SK-N-SH treated with all-trans-retinoic acid at 6 μM for 48 hours (cell line): ENCODE data around the gene GMPR2.

Experiments used
- ATAC-seq: fragments of 200-7000 bp; cut with Tn5 transposase; 3 replicates; pipeline ENCODE4 v1.9.1; 2020; ENCODE audit warnings: mild to moderate bottlenecking, moderate library complexity
- ARNTL ChIP-seq: fragments of 450-650 bp; formaldehyde crosslinking; IDR thresholded peaks from 2 replicates; pipeline ENCODE4 v1.5.0; 2020; ENCODE audit warnings: low read depth, mild to moderate bottlenecking, moderate library complexity, borderline replicate concordance
- BACH2 ChIP-seq: fragments of 250-450 bp; sonication (Bioruptor Pico); IDR thresholded peaks from 2 replicates; pipeline ENCODE4 v1.9.0; 2021; ENCODE audit warnings: mild to moderate bottlenecking, borderline replicate concordance
- CREB5 ChIP-seq: fragments of 250-450 bp; sonication (Bioruptor Pico); IDR thresholded peaks from 2 replicates; pipeline ENCODE4 v1.5.1; 2020; ENCODE audit warnings: low read depth, mild to moderate bottlenecking, moderate library complexity
- CSDC2 ChIP-seq: fragments of 250-450 bp; sonication (Bioruptor Pico); IDR thresholded peaks from 2 replicates; pipeline ENCODE4 v1.5.0; 2020; ENCODE audit warnings: mild to moderate bottlenecking, moderate library complexity
- CSRNP3 ChIP-seq: fragments of 250-450 bp; sonication (Bioruptor Pico); IDR thresholded peaks from 2 replicates; pipeline ENCODE4 v1.5.1; 2021; ENCODE audit warnings: mild to moderate bottlenecking, moderate library complexity
- ESRRG ChIP-seq: fragments of 250-450 bp; sonication (Bioruptor Pico); IDR thresholded peaks from 2 replicates; pipeline ENCODE4 v1.6.1; 2021; ENCODE audit warnings: mild to moderate bottlenecking
- GLIS3 ChIP-seq: fragments of 250-450 bp; sonication (Bioruptor Pico); IDR thresholded peaks from 2 replicates; pipeline ENCODE4 v1.5.0; 2020; ENCODE audit warnings: mild to moderate bottlenecking, moderate library complexity
- ISL1 ChIP-seq: fragments of 250-450 bp; sonication (Bioruptor Pico); IDR thresholded peaks from 2 replicates; pipeline ENCODE4 v2.1.2; 2022; ENCODE audit warnings: mild to moderate bottlenecking, moderate library complexity
- OSR1 ChIP-seq: fragments of 250-450 bp; sonication (Bioruptor Pico); IDR thresholded peaks from 2 replicates; pipeline ENCODE4 v1.8.0; 2022; ENCODE audit warnings: moderate library complexity, mild to moderate bottlenecking, inconsistent platforms
- PATZ1 ChIP-seq: fragments of 250-450 bp; sonication (Bioruptor Pico); IDR thresholded peaks from 2 replicates; pipeline ENCODE4 v1.8.0; 2020; ENCODE audit warnings: mild to moderate bottlenecking, moderate library complexity, borderline replicate concordance
- POU6F1 ChIP-seq: fragments of 250-450 bp; sonication (Bioruptor Pico); IDR thresholded peaks from 2 replicates; pipeline ENCODE4 v1.8.0; 2021; ENCODE audit warnings: low read depth, mild to moderate bottlenecking, moderate library complexity, borderline replicate concordance
- PPARA ChIP-seq: fragments of 250-450 bp; sonication (Bioruptor Pico); IDR thresholded peaks from 2 replicates; pipeline ENCODE4 v1.5.0; 2020; ENCODE audit warnings: mild to moderate bottlenecking, borderline replicate concordance
- RARB ChIP-seq: fragments of 250-450 bp; sonication (Bioruptor Pico); IDR thresholded peaks from 2 replicates; pipeline ENCODE4 v1.8.0; 2021; ENCODE audit warnings: mild to moderate bottlenecking, moderate library complexity
- SNAI2 ChIP-seq: fragments of 250-450 bp; sonication (Bioruptor Pico); IDR thresholded peaks from 2 replicates; pipeline ENCODE4 v1.5.0; 2020; ENCODE audit warnings: mild to moderate bottlenecking, moderate library complexity
- TCF4 ChIP-seq: fragments of 250-450 bp; sonication (Bioruptor Pico); IDR thresholded peaks from 2 replicates; pipeline ENCODE4 v1.8.0; 2021; ENCODE audit warnings: mild to moderate bottlenecking, moderate library complexity, borderline replicate concordance
- TOX ChIP-seq: fragments of 250-450 bp; sonication (Bioruptor Pico); IDR thresholded peaks from 2 replicates; pipeline ENCODE4 v1.8.0; 2021; ENCODE audit warnings: mild to moderate bottlenecking, moderate library complexity, borderline replicate concordance
- TSHZ2 ChIP-seq: fragments of 250-450 bp; sonication (Bioruptor Pico); IDR thresholded peaks from 2 replicates; pipeline ENCODE4 v1.5.0; 2020; ENCODE audit warnings: mild to moderate bottlenecking, moderate library complexity
- ZC3H10 ChIP-seq: fragments of 250-450 bp; sonication (Bioruptor Pico); IDR thresholded peaks from 2 replicates; pipeline ENCODE4 v1.5.1; 2021; ENCODE audit warnings: mild to moderate bottlenecking, moderate library complexity
- ZFP3 ChIP-seq: fragments of 250-450 bp; sonication (Bioruptor Pico); IDR thresholded peaks from 2 replicates; pipeline ENCODE4 v1.5.0; 2020; ENCODE audit warnings: mild to moderate bottlenecking, moderate library complexity
- ZFP30 ChIP-seq: fragments of 450-650 bp; formaldehyde crosslinking; IDR thresholded peaks from 2 replicates; pipeline ENCODE4 v1.5.0; 2022; ENCODE audit warnings: mild to moderate bottlenecking, moderate library complexity
- ZNF565 ChIP-seq: fragments of 450-650 bp; formaldehyde crosslinking; conservative IDR thresholded peaks from 2 replicates; pipeline ENCODE4 v1.5.0; 2020; ENCODE audit warnings: low read depth, mild to moderate bottlenecking, moderate library complexity
- ZNF70 ChIP-seq: fragments of 450-650 bp; formaldehyde crosslinking; IDR thresholded peaks from 2 replicates; pipeline ENCODE4 v1.5.0; 2020; ENCODE audit warnings: mild to moderate bottlenecking, moderate library complexity
- ZNF8 ChIP-seq: fragments of 450-650 bp; formaldehyde crosslinking; IDR thresholded peaks from 2 replicates; pipeline ENCODE4 v1.5.0; 2020; ENCODE audit warnings: mild to moderate bottlenecking, moderate library complexity

GMPR2 gene

GRCh38 chr14:24261256-24261968 is 28.7 kb downstream of the GMPR2 start:
- ATAC-seq: no peak
- no peak for TF ChIP-seq POU6F1 (CRISPR knock-in tag)
- TF ChIP-seq ZNF8 (CRISPR knock-in tag): no peak
- TF ChIP-seq GLIS3 (CRISPR knock-in tag): no peak
- no peak for TF ChIP-seq TOX (CRISPR knock-in tag)
- TF ChIP-seq TSHZ2 (CRISPR knock-in tag): no peak
- no peak for TF ChIP-seq ZC3H10 (CRISPR knock-in tag)
- TF ChIP-seq CSRNP3: no peak
- TF ChIP-seq TCF4: no peak
- no peak for TF ChIP-seq CSDC2
- TF ChIP-seq BACH2: no peak

GRCh38 chr14:24261969-24262327 is 29.2 kb downstream of the GMPR2 start:
- TF ChIP-seq SNAI2 (CRISPR knock-in tag): no peak
- no peak for TF ChIP-seq PPARA (CRISPR knock-in tag)
- no peak for TF ChIP-seq RARB (CRISPR knock-in tag)
- no peak for TF ChIP-seq ZFP3 (CRISPR knock-in tag)
- no peak for TF ChIP-seq ZNF8 (CRISPR knock-in tag)
- TF ChIP-seq POU6F1 (CRISPR knock-in tag): no peak
- TF ChIP-seq PATZ1 (CRISPR knock-in tag): no peak
- no peak for TF ChIP-seq ZNF70 (CRISPR knock-in tag)
- TF ChIP-seq ISL1 (CRISPR knock-in tag): no peak
- TF ChIP-seq OSR1 (CRISPR knock-in tag): no peak
- TF ChIP-seq TOX (CRISPR knock-in tag): no peak
- TF ChIP-seq CREB5 (CRISPR knock-in tag): no peak
- TF ChIP-seq GLIS3 (CRISPR knock-in tag): no peak
- TF ChIP-seq ARNTL (CRISPR knock-in tag): no peak
- no peak for TF ChIP-seq TCF4
- TF ChIP-seq CSDC2: no peak
- no peak for TF ChIP-seq CSRNP3
- no peak for TF ChIP-seq ZNF565 (CRISPR knock-in tag)
- TF ChIP-seq ESRRG (CRISPR knock-in tag): no peak
- no peak for TF ChIP-seq ZFP30 (CRISPR knock-in tag)
- ATAC-seq: no peak
